SKM-1 treated with dmso at 0.1 percent for 144 hours (cell line): Measurements from ENCODE around the gene GPBAR1.
"Not testable (repeated sequence)": the region's sequence is repeated elsewhere in the genome, so short reads cannot be mapped to it uniquely, and the experiment has no call there.

Source experiments
- DNase-seq: peaks from one replicate; lab custom pipeline; 2025; ENCODE audit not compliant: unreplicated experiment; lab: John Stamatoyannopoulos, UW

GPBAR1 gene

DNA sequence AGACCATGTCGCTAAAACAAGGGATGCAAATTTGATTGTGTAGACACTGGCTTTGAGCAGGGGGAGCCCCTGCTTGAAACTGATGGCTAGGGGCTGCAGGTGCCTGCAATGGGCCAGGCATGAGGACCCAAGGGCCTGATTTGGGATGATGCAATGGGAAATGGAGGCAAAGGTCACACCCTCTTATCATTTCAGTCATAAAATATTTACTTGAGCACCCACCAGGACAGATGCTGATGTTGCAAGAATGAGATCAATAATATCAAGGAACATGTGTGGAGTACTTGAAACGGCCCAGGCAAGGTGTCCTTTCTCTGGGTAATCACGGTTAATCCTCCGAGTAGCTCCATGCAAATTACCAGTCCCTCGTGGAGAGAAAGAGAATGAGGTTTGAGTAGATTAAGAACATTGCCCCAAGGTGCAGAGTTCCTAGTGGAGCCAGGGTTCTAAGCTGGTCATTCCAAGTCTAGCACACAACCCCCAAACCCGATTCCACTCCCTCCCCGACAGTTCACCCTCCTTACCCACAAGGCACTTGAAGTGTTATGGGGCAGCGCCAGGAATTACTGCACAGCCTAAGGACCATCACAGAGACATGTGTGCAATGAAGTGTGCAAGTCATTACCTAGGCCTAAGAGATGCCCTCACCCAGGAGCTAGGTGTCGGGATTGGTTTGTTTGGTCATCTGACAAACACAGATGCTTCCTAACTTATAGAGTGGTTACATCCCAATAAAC is 45.5 kb downstream of the GPBAR1 start:
- DNase-seq: no peak

DNA sequence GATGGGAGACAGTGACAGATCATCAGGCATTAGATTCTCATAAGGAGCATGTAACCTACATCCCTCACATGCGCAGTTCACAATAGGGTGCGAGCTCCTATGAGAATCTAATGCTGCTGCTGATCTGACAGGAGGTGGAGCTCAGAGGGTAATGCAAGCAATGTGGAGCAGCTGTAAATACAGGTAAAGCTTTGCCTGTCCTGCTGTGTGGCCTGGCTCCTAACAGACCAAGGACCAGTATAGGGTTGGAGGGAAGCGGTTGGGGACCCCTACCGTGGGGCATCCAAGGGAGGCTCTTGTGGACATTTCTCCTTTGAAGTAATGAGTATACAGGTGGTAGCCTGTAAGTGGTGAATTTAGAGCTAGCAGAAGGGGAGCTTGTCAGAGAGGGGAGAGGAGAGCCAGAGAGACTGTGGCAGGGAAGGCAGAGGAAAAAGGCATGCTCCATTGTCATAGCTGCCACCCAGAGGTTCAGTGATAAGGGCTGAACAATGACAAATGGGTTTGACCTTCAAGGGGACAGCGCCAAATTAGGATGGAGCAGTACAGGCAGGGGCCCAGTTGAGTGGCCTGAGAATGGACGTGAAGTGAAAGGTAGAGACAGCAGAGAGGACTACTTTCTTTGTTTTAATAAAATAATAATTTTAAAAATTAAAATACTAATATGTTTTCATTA is 46.7 kb downstream of the GPBAR1 start:
- DNase-seq: no peak

GRCh38 chr2:218310853-218311540 is 50.2 kb downstream of the GPBAR1 start:
- DNase-seq: no peak

GRCh38 chr2:218311541-218312266 is 50.9 kb downstream of the GPBAR1 start:
- not testable (repeated sequence) for DNase-seq

DNA sequence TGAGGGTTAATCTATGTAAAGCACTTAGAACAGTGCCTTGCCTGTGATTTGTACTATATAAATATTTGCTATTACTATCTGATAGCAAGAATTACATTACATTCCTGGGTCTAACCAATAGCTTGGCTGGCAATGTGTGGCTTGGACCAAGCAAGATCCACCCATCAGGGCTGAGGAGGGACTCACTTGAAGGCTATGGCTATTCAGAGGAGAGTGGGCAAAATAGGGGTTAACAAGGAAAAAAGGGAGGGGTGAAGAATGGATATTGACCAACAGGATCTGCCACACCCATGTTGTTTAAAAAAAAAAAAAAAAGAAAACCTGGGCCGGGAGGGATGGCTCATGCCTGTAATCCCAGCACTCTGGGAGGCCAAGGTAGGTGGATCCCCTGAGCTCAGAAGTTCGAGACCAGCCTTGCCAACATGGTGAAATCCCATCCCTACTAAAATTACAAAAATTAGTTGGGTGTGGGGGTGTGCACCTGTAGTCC is 51.5 kb downstream of the GPBAR1 start:
- no peak for DNase-seq

- no peak for DNase-seq
Measured at GRCh38 chr2:218313356-218313755, 52.5 kb downstream of the GPBAR1 start.
